K562 (cell line): ENCODE results near the gene FLOT2. TPM values are rescaled to one million over a fixed set of nuclear protein-coding genes. Genes with fewer than 3 reads are reported as not detected.

Experiments used
- ATAC-seq: fragments of 200-7000 bp; cut with Tn5 transposase; 3 replicates; pipeline ENCODE4 v1.9.1; 2020; ENCODE audit warnings: moderate library complexity
- BruUV-seq: library from RNA; stranded (reverse); fragments of 400-500 nt; replicated peaks from 2 replicates; lab custom pipeline; 2021; lab: Mats Ljungman, UMichigan
- CTCF ChIA-PET: fragments of 300-600 bp; formaldehyde crosslinking; extraction: SDS; loops from one replicate; lab custom pipeline; 2021; ENCODE audit warnings: low intra/inter-chr PET ratio; lab: Yijun Ruan, JAX
- POLR2A ChIA-PET: fragments of 300-600, 350-650 bp; sonication (Branson Sonifier 250); formaldehyde crosslinking; extraction: SDS; loops from one replicate; lab custom pipeline; 2021; ENCODE audit warnings: antibody characterized with exemption, inconsistent platforms; lab: Yijun Ruan, JAX
- DNase-seq, 4 experiments: peaks; one replicate each; pipeline versions ENCODE4 v3.0.0 to v3.0.0-alpha.2; 2011 to 2018; ENCODE audit warnings: low spot score in 3 of 4, mixed read lengths in 3 of 4; ENCODE audit errors: extremely low read depth in 1 of 4
- FAIRE-seq: peaks from 2 replicates; lab custom pipeline; 2011; peaks lifted over from hg19 to GRCh38; lab: Jason Lieb, UNC
- H2AFZ ChIP-seq: 2 replicates; pipeline ENCODE4 v1.6.0; 2011; ENCODE audit warnings: low read depth, low read length, control low read depth, inconsistent platforms
- H3K27ac ChIP-seq: fragments of 200-600 bp; 3 replicates; pipeline ENCODE4 v1.8.0; 2011; ENCODE audit warnings: low read depth, mild to moderate bottlenecking, control low read depth, inconsistent platforms, low read length, moderate library complexity, mixed read lengths; ENCODE audit errors: extremely low read depth
- H3K27me3 ChIP-seq, 2 experiments: fragments of 300-600 bp in 1 of 2; 2 replicates in 1 of 2; 3 replicates in 1 of 2; pipeline versions ENCODE4 v1.6.0 to v1.8.0; 2011; ENCODE audit warnings: inconsistent platforms in 2 of 2, low read length in 2 of 2, mild to moderate bottlenecking in 1 of 2, mixed read lengths in 1 of 2, moderate library complexity in 1 of 2; ENCODE audit not compliant: control insufficient read depth in 2 of 2, insufficient read depth in 2 of 2
- H3K36me3 ChIP-seq: fragments of 300-600 bp; 3 replicates; pipeline ENCODE4 v1.8.0; 2011; ENCODE audit warnings: mild to moderate bottlenecking, low read length, inconsistent platforms; ENCODE audit not compliant: control insufficient read depth, insufficient read depth
- H3K4me1 ChIP-seq, 2 experiments: fragments of 200-600 bp in 1 of 2; replicated peaks in 1 of 2; 2 replicates in 1 of 2; 3 replicates in 1 of 2; pipeline versions ENCODE4 v1.5.1 to v1.8.0; 2011; ENCODE audit warnings: inconsistent platforms in 2 of 2, low read length in 2 of 2, mild to moderate bottlenecking in 1 of 2, mixed read lengths in 1 of 2, moderate library complexity in 1 of 2; ENCODE audit not compliant: control insufficient read depth in 2 of 2, insufficient read depth in 2 of 2
- H3K4me2 ChIP-seq: 2 replicates; pipeline ENCODE4 v1.6.1; 2011; ENCODE audit warnings: low read length, control low read depth, inconsistent platforms, mixed read lengths; ENCODE audit not compliant: insufficient read depth
- H3K4me3 ChIP-seq: fragments of 200-600 bp; sonication (generic), shearing (Covaris generic); 2 replicates; pipeline ENCODE4 v1.5.1; 2016; ENCODE audit warnings: control low read depth, inconsistent platforms
- H3K79me2 ChIP-seq: fragments of 200-600 bp; 3 replicates; pipeline ENCODE4 v1.8.0; 2011; ENCODE audit warnings: low read length, inconsistent platforms; ENCODE audit not compliant: control insufficient read depth, insufficient read depth
- H3K9ac ChIP-seq, 2 experiments: 2 replicates each; pipeline versions ENCODE4 v1.6.0 to v1.6.1; 2011; ENCODE audit warnings: low read depth in 2 of 2, low read length in 2 of 2, control low read depth in 1 of 2, inconsistent platforms in 1 of 2, mild to moderate bottlenecking in 1 of 2, mixed read lengths in 1 of 2; ENCODE audit not compliant: insufficient read depth in 1 of 2
- H3K9me1 ChIP-seq: one replicate; pipeline ENCODE4 v1.6.0; 2011; ENCODE audit warnings: inconsistent platforms, mild to moderate bottlenecking, low read length, moderate library complexity; ENCODE audit not compliant: control insufficient read depth, insufficient read depth
- H3K9me3 ChIP-seq: replicated peaks from 2 replicates; pipeline ENCODE4 v1.5.1; 2011; ENCODE audit warnings: low read depth, low read length, inconsistent platforms; ENCODE audit not compliant: control insufficient read depth, insufficient read depth
- H4K20me1 ChIP-seq: replicated peaks from 2 replicates; pipeline ENCODE4 v1.6.1; 2011; ENCODE audit warnings: low read length, inconsistent platforms, mixed read lengths; ENCODE audit not compliant: control insufficient read depth, insufficient read depth
- CREBBP ChIP-seq: IDR thresholded peaks from one replicate; pipeline ENCODE4 v1.6.1; 2012; ENCODE audit warnings: low read depth, mild to moderate bottlenecking, control low read depth, inconsistent platforms, low read length
- NFE2L1 ChIP-seq: fragments of 450-650 bp; IDR thresholded peaks from 2 replicates; pipeline ENCODE4 v1.6.1; 2016; ENCODE audit warnings: missing genetic modification characterization, low read depth, mild to moderate bottlenecking, missing compliant biosample characterization, moderate library complexity, borderline replicate concordance
- POLR2B ChIP-seq: fragments of 450-650 bp; IDR thresholded peaks from 2 replicates; pipeline ENCODE4 v1.6.1; 2018; ENCODE audit warnings: low read depth; ENCODE audit not compliant: partially characterized antibody
- RCOR1 ChIP-seq, 2 experiments: IDR thresholded peaks; 2 replicates each; pipeline ENCODE4 v1.6.1; 2012; ENCODE audit warnings: low read depth in 2 of 2, low read length in 2 of 2, borderline replicate concordance in 1 of 2, improper control_type of control experiment in 1 of 2
- WGBS: fragments of 100-300 bp; shearing (Covaris generic); methylation state at CpG from one replicate; pipeline ENCODE4 v1.1.6; 2016; ENCODE audit warnings: low coverage, mixed read lengths; ENCODE audit not compliant: insufficient coverage; ENCODE audit errors: missing lambda C conversion rate; 5-methylcytosine and 5-hydroxymethylcytosine counted together
- in situ Hi-C: fragments of 300-500 bp; cut with MboI; formaldehyde crosslinking; loops from 4 replicates; pipeline ENCODE4 v1.15.0; 2018; ENCODE audit warnings: inconsistent platforms, mixed read lengths
- intact Hi-C: fragments of 100-400 bp; cut with micrococcal nuclease; formaldehyde crosslinking; loops from 2 replicates; pipeline ENCODE4 v1.14.2; 2022
- polyA plus RNA-seq, 8 experiments: library from polyadenylated mRNA; depleted of rRNA in 4 of 8; stranded (reverse) in 5 of 8; unstranded in 3 of 8; fragments of >200 nt; fragmentation: Nextera tagmentation in 2 of 8; fragmentation: Illumina TruSeq in 1 of 8; extraction: Ambion mirVana in 2 of 8; extraction: Trizol in 1 of 8; gene quantifications; 2 replicates each; pipeline versions ENCODE4 v1.2.1 to v1.2.3, GENCODE V29; 2011 to 2014; ENCODE audit warnings: inconsistent platforms in 1 of 8, missing spikeins in 1 of 8
- total RNA-seq, 7 experiments: library from RNA; depleted of rRNA in 6 of 7; stranded (reverse); fragments of >200 nt in 6 of 7; fragmentation: Illumina TruSeq in 2 of 7; extraction: Trizol in 2 of 7; gene quantifications; 2 replicates each; pipeline versions ENCODE4 v1.2.1 to v1.2.3, GENCODE V29; 2011 to 2021; ENCODE audit warnings: low replicate concordance in 1 of 7
- TF ChIP-seq, protein P1 (sequence below): fragments of 200-800 bp; sonication (Bioruptor generic); IDR thresholded peaks from 2 replicates; pipeline ENCODE4 v1.6.1; 2017; ENCODE audit warnings: missing genetic modification characterization, missing compliant biosample characterization

FLOT2 gene
- total and polyA plus RNA-seq, 9 of the 15 experiments (the other 6 are each of a cell fraction or from before 2014, with no cell fraction given) = 17.5 to 138 (median 41.7) TPM

DNA sequence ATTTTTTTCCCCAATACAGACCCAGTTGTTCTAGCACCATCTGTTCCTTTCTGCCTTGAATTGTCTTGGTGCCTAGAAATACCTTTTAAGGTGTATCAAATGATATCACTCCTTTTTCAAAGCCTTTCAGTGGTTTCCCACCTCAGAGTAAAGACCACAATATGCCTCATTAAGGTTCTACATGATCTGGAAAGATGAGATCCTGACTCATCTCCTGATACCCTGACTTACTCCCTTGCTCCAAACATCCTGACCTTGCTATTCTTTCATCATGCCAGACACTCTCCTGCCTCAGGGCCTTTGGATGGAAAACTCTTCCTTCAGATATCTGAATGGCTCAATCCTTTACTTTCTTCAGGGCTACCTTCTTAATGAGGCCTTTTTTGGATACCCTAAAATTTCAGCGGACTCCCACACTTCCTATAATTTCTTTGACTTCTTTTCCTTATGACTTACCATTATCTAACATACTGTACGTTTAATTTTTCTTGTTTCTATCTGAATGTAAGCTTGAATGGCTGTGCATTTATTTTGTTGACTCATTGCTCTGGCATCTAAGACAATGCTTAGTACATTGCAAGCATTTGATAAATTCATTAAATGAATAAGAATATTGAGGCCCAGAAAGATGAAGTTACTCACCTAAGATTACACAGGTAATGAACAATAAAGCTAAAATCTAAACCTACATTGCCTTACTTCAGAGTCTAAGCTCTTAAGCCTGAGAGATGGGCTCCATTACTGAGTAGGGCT is 19.2 kb downstream of the FLOT2 start:
- BruUV-seq = no TSS peak
- H4K20me1 ChIP-seq = no peaks in the 10 kb centered on the region
- H3K27me3 ChIP-seq = no peaks in the 10 kb centered on the region
- H3K27ac ChIP-seq = no peak overlapping the region
- H2AFZ ChIP-seq = no peak overlapping the region
- DNase-seq (no peak), ATAC-seq (no peak), FAIRE-seq (no peak)
- H3K4me1 ChIP-seq = peaks cover 36 to 42% of the 10 kb centered on the region in 2 experiments
- H3K4me3 ChIP-seq = no peak overlapping the region
- intact Hi-C loops (no loop called here), in situ Hi-C loops (no loop called here)
- ChIA-PET CTCF (interaction anchor here (0.6 to 1.4 kb wide), 4 partner anchors 115 to 151 kb away, joined by 3 to 9 read pairs (median 4); no protein-coding TSS in a partner anchor), POLR2A (interaction anchor here (0.8 to 1.3 kb wide), 5 partner anchors 13 to 152 kb away, joined by 3 to 6 read pairs (median 3); partner anchors contain the start of gene TLCD1)
- H3K9me1 ChIP-seq = no peaks in the 10 kb centered on the region
- WGBS = 88% methylated on average over 2 of the region's 2 CpGs
- no peak overlapping the region for H3K9ac ChIP-seq
- peaks cover 52% of the 10 kb centered on the region for H3K36me3 ChIP-seq
- no peak for TF ChIP-seq NFE2L1 (tag)
- TF ChIP-seq, protein P1, sequence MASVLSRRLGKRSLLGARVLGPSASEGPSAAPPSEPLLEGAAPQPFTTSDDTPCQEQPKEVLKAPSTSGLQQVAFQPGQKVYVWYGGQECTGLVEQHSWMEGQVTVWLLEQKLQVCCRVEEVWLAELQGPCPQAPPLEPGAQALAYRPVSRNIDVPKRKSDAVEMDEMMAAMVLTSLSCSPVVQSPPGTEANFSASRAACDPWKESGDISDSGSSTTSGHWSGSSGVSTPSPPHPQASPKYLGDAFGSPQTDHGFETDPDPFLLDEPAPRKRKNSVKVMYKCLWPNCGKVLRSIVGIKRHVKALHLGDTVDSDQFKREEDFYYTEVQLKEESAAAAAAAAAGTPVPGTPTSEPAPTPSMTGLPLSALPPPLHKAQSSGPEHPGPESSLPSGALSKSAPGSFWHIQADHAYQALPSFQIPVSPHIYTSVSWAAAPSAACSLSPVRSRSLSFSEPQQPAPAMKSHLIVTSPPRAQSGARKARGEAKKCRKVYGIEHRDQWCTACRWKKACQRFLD (CRISPR knock-in tag) = no peak
- no peak for TF ChIP-seq RCOR1 (IDR thresholded peaks at IDR 0.05; ENCODE audit: borderline replicate concordance in 1 of 2, low read depth in 2 of 2, low read length in 2 of 2)
- peak; percentile 22 for TF ChIP-seq POLR2B
- no peak for TF ChIP-seq CREBBP
- H3K4me2 ChIP-seq = no peak overlapping the region
- H3K9me3 ChIP-seq = peaks cover 3% of the 10 kb centered on the region
- 0 out of 3 replicates have a peak, but pooled peaks cover 3% of the 10 kb centered on the region for H3K79me2 ChIP-seq
